Lower lobe of right lung (tissue), 2 donors: ENCODE measurements around the gene PCDHA1. TPM values are rescaled to one million over a fixed set of nuclear protein-coding genes. Genes with fewer than 3 reads are reported as not detected.
"Not testable (repeated sequence)": the region's sequence is repeated elsewhere in the genome, so short reads cannot be mapped to it uniquely, and the experiment has no call there.

ENCODE experiments used
- ATAC-seq, 2 donors: fragments of 200-7000 bp; cut with Tn5 transposase; one replicate each; pipeline ENCODE4 v1.9.1; 2020 to 2022; ENCODE audit warnings: mild to moderate bottlenecking in 2 of 2, moderate library complexity in 2 of 2
- DNase-seq: peaks from one replicate; pipeline ENCODE4 v3.0.0-alpha.2; 2020
- H3K27ac ChIP-seq: fragments of 200-600 bp; one replicate; pipeline ENCODE4 v1.8.0; 2022
- H3K27me3 ChIP-seq: fragments of 200-600 bp; one replicate; pipeline ENCODE4 v1.8.0; 2022; ENCODE audit warnings: low read depth
- H3K36me3 ChIP-seq: fragments of 200-600 bp; one replicate; pipeline ENCODE4 v1.8.0; 2022; ENCODE audit warnings: mild to moderate bottlenecking
- H3K4me1 ChIP-seq: fragments of 200-600 bp; one replicate; pipeline ENCODE4 v1.8.0; 2022
- H3K4me3 ChIP-seq: fragments of 200-600 bp; one replicate; pipeline ENCODE4 v1.8.0; 2022; ENCODE audit warnings: mild to moderate bottlenecking
- H3K9me3 ChIP-seq: fragments of 200-600 bp; one replicate; pipeline ENCODE4 v1.8.0; 2022
- intact Hi-C: fragments of 100-400 bp; cut with DNase I; formaldehyde crosslinking; loops from one replicate; pipeline ENCODE4 v1.11.0; 2022
- total RNA-seq: library from RNA; stranded (reverse); fragmentation: NEBNext Ultra II Directional; extraction: Animal tissue kit (Norgen Biotek cat#: 25700); gene quantifications from one replicate; pipeline ENCODE4 v1.2.1, GENCODE V29; 2021
- TF ChIP-seq, protein P1 (sequence below): fragments of 200-600 bp; IDR thresholded peaks from one replicate; pipeline ENCODE4 v1.8.0; 2022; ENCODE audit warnings: antibody characterized with exemption, mild to moderate bottlenecking
- donor health status: DM: no; HTN: yes; CAD: no; lungs with severe emphysema.

Gene PCDHA1
- total RNA-seq, 1 donor from 2014 or later = not detected

DNA sequence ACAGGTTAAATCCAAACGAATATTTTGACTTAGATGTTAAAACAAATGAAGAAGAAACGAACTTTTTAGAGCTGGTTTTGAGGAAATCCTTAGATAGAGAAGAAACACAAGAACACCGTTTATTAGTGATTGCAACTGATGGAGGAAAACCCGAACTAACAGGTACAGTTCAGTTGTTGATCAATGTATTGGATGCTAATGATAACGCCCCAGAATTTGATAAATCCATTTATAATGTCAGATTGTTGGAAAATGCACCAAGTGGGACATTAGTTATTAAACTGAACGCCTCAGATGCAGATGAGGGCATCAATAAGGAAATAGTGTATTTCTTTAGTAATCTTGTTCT lies 36.3 kb downstream of the PCDHA1 start:
- DNase-seq (no peak), ATAC-seq (no peak)
- intact Hi-C loops = no loop called here
- H3K36me3 ChIP-seq = no peaks in the 10 kb centered on the region
- no peaks in the 10 kb centered on the region for H3K4me1 ChIP-seq
- TF ChIP-seq, protein P1, sequence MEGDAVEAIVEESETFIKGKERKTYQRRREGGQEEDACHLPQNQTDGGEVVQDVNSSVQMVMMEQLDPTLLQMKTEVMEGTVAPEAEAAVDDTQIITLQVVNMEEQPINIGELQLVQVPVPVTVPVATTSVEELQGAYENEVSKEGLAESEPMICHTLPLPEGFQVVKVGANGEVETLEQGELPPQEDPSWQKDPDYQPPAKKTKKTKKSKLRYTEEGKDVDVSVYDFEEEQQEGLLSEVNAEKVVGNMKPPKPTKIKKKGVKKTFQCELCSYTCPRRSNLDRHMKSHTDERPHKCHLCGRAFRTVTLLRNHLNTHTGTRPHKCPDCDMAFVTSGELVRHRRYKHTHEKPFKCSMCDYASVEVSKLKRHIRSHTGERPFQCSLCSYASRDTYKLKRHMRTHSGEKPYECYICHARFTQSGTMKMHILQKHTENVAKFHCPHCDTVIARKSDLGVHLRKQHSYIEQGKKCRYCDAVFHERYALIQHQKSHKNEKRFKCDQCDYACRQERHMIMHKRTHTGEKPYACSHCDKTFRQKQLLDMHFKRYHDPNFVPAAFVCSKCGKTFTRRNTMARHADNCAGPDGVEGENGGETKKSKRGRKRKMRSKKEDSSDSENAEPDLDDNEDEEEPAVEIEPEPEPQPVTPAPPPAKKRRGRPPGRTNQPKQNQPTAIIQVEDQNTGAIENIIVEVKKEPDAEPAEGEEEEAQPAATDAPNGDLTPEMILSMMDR = no peak
- H3K9me3 ChIP-seq = no peaks in the 10 kb centered on the region
- no peak overlapping the region for H3K4me3 ChIP-seq
- H3K27me3 ChIP-seq = peaks cover 18% of the 10 kb centered on the region
- no peak overlapping the region for H3K27ac ChIP-seq

DNA sequence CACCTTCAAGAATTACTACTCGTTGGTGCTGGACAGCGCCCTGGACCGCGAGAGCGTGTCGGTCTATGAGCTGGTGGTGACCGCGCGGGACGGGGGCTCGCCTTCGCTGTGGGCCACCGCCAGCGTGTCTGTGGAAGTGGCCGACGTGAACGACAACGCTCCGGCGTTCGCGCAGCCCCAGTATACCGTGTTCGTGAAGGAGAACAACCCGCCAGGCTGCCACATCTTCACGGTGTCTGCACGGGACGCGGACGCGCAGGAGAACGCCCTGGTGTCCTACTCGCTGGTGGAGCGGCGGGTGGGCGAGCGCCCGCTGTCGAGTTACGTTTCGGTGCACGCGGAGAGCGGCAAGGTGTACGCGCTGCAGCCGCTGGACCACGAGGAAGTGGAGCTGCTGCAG lies 37.0 kb downstream of the PCDHA1 start:
- intact Hi-C loops, H3K4me3 ChIP-seq, H3K9me3 ChIP-seq, H3K36me3 ChIP-seq, ATAC-seq, H3K27ac ChIP-seq, DNase-seq, H3K4me1 ChIP-seq: not testable (repeated sequence)
- peaks cover 21% of the 10 kb centered on the region for H3K27me3 ChIP-seq

DNA sequence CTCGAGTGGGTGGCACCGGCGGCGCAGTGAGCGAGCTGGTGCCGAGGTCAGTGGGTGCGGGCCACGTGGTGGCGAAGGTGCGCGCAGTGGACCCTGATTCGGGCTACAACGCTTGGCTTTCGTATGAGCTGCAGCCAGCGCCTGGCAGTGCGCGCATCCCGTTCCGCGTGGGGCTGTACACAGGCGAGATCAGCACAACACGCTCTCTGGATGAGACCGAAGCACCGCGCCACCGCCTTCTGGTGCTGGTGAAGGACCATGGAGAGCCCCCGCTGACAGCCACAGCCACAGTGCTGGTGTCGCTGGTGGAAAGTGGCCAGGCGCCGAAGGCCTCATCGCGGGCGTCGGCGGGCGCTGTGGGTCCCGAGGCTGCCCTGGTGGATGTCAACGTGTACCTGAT lies 37.5 kb downstream of the PCDHA1 start:
- DNase-seq (no peak), ATAC-seq (no peak)
- intact Hi-C loops = no loop called here
- Histone ChIP-seq H3K36me3 (no peaks in the 10 kb centered on the region), H3K27me3 (peaks cover 26% of the 10 kb centered on the region), H3K4me1 (no peaks in the 10 kb centered on the region), H3K9me3 (peaks cover 7% of the 10 kb centered on the region), H3K4me3 (no peak overlapping the region), H3K27ac (no peak overlapping the region)
- TF ChIP-seq, protein P1 = no peak

DNA sequence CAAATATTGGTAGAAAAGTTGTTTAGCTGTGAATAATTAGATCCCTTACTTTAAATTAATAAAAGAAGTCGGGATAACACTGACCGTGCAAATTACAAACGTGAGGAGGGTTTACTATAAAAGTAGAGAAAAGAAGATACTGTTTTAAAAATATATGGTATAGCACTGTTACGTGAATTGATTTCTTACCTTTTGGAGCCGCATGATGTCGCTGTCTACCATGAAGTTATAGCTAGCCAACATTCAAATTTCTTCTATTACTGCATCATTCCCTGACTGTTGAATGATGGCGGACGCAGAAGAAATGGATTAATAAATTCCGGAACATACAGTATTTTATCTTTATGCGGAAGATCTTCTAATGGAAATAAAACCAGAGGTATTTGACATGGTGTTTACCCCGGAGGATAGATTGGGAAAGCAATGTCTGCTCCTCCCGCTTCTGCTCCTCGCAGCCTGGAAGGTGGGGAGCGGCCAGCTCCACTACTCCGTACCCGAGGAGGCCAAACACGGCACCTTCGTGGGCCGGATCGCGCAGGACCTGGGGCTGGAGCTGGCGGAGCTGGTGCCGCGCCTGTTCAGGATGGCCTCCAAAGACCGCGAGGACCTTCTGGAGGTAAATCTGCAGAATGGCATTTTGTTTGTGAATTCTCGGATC lies 41.9 kb downstream of the PCDHA1 start, which contains the start of gene PCDHA6:
PCDHA6 (plus strand) TSS at position 257 of the 658 bp plus-strand sequence; CDS start at position 389, 132 bp downstream.
- TF ChIP-seq, protein P1 = no peak
- no peak within 1 kb of the TSS for H3K4me3 ChIP-seq
- no peak for DNase-seq
- intact Hi-C loops = no loop called here
- ATAC-seq = no peak
- peaks cover 19% of the 10 kb centered on the region for H3K9me3 ChIP-seq
- no peak within 1 kb of the TSS for H3K27ac ChIP-seq
- H3K4me1 ChIP-seq = no peaks in the 10 kb centered on the region
- H3K36me3 ChIP-seq = no peaks in the 10 kb centered on the region
- peaks cover 28% of the 10 kb centered on the region for H3K27me3 ChIP-seq

DNA sequence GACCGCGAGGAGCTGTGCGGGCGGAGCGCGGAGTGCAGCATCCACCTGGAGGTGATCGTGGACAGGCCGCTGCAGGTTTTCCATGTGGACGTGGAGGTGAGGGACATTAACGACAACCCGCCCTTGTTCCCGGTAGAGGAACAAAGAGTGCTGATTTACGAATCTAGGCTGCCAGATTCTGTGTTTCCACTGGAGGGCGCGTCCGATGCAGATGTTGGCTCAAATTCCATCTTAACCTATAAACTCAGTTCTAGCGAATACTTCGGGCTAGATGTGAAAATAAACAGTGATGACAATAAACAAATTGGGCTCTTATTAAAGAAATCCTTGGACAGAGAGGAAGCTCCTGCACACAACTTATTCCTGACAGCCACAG lies 42.4 kb downstream of the PCDHA1 start:
- Histone ChIP-seq H3K4me1 (no peaks in the 10 kb centered on the region), H3K9me3 (peaks cover 19% of the 10 kb centered on the region), H3K4me3 (no peak overlapping the region), H3K27me3 (peaks cover 28% of the 10 kb centered on the region), H3K27ac (no peak overlapping the region), H3K36me3 (no peaks in the 10 kb centered on the region)
- ATAC-seq (no peak), DNase-seq (no peak)
- intact Hi-C loops = no loop called here
- TF ChIP-seq, protein P1 = no peak

DNA sequence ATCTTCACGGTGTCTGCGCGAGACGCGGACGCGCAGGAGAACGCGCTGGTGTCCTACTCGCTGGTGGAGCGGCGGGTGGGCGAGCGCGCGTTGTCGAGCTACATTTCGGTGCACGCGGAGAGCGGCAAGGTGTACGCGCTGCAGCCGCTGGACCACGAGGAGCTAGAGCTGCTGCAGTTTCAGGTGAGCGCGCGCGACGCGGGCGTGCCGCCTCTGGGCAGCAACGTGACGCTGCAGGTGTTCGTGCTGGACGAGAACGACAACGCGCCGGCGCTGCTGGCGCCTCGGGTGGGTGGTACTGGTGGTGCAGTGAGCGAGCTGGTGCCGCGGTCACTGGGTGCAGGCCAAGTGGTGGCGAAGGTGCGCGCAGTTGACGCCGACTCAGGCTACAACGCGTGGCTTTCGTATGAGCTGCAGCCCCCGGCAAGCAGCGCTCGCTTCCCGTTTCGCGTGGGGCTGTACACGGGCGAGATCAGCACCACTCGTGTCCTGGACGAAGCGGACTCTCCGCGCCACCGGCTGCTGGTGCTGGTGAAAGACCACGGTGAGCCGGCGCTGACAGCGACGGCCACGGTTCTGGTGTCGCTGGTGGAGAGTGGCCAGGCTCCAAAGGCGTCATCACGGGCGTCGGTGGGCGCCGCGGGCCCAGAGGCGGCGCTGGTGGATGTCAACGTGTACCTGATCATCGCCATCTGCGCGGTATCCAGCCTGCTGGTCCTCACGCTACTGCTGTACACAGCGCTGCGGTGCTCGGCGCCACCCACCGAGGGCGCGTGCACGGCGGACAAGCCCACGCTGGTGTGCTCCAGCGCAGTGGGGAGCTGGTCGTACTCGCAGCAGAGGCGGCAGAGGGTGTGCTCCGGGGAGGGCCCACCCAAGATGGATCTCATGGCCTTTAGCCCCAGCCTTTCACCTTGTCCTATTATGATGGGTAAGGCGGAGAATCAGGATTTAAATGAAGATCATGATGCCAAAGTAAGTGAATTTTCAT lies 43.9 kb downstream of the PCDHA1 start:
- H3K36me3 ChIP-seq, intact Hi-C loops, DNase-seq, H3K4me3 ChIP-seq, H3K27ac ChIP-seq, ATAC-seq, H3K4me1 ChIP-seq: not testable (repeated sequence)
- peaks cover 32% of the 10 kb centered on the region for H3K27me3 ChIP-seq
- H3K9me3 ChIP-seq = peaks cover 21% of the 10 kb centered on the region
